Omental fat pad (tissue), 4 donors: ENCODE measurements around the gene FOXP1. TPM values are rescaled to one million over a fixed set of nuclear protein-coding genes. Genes with fewer than 3 reads are reported as not detected.

Source experiments
- ATAC-seq: fragments of 150-250 bp; one replicate; pipeline ENCODE4 v1.9.1; 2016; ENCODE audit warnings: mild to moderate bottlenecking, moderate library complexity; ENCODE audit not compliant: low FRiP score
- DNase-seq: peaks from one replicate; pipeline ENCODE4 v3.0.0-alpha.2; 2019; ENCODE audit warnings: low spot score
- CTCF ChIP-seq, 3 donors: fragments of 450-650 bp; IDR thresholded peaks; one replicate each; pipeline ENCODE4 v1.5.1; 2016 to 2017; ENCODE audit warnings: antibody characterized with exemption in 3 of 3, mild to moderate bottlenecking in 3 of 3, moderate library complexity in 2 of 3
- total RNA-seq, 4 donors: library from RNA; depleted of rRNA; stranded (reverse); fragments of >200 nt; gene quantifications; one replicate each; pipeline ENCODE4 v1.1.0, GENCODE V29; 2016

The FOXP1 gene
- total RNA-seq, 4 donors from 2014 or later = 72.4 to 128 (median 76.7) TPM

- DNase-seq (no peak), ATAC-seq (no peak)
- TF ChIP-seq CTCF (IDR thresholded peaks at IDR 0.05) = no peak
Observed at GRCh38 chr3:71265365-71265915, 318.1 kb downstream of the FOXP1 start.

- DNase-seq (no peak), ATAC-seq (no peak)
- TF ChIP-seq CTCF (IDR thresholded peaks at IDR 0.05) = no peak
Observed at GRCh38 chr3:71264840-71265239, 318.7 kb downstream of the FOXP1 start.

- TF ChIP-seq CTCF (IDR thresholded peaks at IDR 0.05) = no peak
- ATAC-seq (no peak), DNase-seq (no peak)
Observed at GRCh38 chr3:71262364-71263265, 320.9 kb downstream of the FOXP1 start.

GRCh38 chr3:71260782-71261181 is 322.7 kb downstream of the FOXP1 start:
- DNase-seq (no peak), ATAC-seq (no peak)
- no peak for TF ChIP-seq CTCF (IDR thresholded peaks at IDR 0.05)

- no peak for TF ChIP-seq CTCF (IDR thresholded peaks at IDR 0.05)
- no peak for ATAC-seq
- no peak for DNase-seq
Observed at GRCh38 chr3:71258526-71258925, 325.0 kb downstream of the FOXP1 start.

- ATAC-seq (no peak), DNase-seq (no peak)
- no peak for TF ChIP-seq CTCF (IDR thresholded peaks at IDR 0.05)
Observed at GRCh38 chr3:71258116-71258515, 325.4 kb downstream of the FOXP1 start.

- no peak for ATAC-seq
- DNase-seq = no peak
- TF ChIP-seq CTCF (IDR thresholded peaks at IDR 0.05) = no peak
Observed at GRCh38 chr3:71255498-71255897, 328.0 kb downstream of the FOXP1 start.
